DMS153 treated with DMSO at 0.1 percent for 48 hours (cell line): ENCODE measurements around the gene DPF1.

ENCODE experiments used
- DNase-seq: peaks from one replicate; lab custom pipeline; 2025; ENCODE audit not compliant: unreplicated experiment; lab: John Stamatoyannopoulos, UW

Gene DPF1

DNA sequence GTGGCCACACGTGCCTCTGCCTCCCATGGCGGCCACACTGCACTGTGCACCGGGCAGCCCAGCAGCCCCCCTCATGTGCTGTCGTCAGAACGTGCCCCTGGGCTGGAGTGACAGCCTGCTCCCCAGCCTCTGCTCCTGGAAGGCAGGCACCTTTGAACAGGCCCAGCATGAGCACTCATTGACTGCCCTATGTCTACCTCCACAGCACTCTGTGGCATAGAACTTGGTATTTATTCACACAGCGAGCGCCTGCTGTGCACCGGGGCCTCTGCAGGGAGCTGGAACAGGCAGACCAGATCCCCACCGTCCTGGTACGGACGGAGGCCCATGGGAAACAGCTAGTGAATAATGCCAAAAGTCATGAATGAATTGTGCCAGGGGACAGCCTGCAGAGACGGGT is 53.7 kb downstream of the DPF1 start:
- no peak for DNase-seq

- no peak for DNase-seq
Observed at GRCh38 chr19:38168637-38169036, 55.4 kb downstream of the DPF1 start.

DNA sequence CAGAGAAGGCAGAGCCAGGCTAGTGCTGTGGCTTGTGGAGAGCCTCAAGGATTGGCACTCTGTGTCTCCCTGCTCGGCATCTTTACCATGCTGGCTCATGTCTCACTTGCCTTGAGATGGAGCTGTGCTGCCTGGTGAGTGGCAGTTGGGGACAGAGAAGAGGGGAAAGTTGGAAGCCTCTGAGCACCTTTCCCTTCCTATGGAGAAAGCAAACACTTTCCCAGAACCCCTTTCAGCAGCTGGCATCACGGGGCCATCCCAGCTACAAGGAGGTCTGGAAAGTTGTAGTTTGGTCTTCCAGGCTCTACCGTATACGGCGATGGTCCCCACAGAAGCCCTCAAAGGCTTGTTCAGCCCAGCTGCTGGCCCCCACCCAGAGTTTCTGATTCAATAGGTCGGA is 58.7 kb downstream of the DPF1 start:
- no peak for DNase-seq

- no peak for DNase-seq
Observed at GRCh38 chr19:38164526-38164925, 59.5 kb downstream of the DPF1 start.

DNA sequence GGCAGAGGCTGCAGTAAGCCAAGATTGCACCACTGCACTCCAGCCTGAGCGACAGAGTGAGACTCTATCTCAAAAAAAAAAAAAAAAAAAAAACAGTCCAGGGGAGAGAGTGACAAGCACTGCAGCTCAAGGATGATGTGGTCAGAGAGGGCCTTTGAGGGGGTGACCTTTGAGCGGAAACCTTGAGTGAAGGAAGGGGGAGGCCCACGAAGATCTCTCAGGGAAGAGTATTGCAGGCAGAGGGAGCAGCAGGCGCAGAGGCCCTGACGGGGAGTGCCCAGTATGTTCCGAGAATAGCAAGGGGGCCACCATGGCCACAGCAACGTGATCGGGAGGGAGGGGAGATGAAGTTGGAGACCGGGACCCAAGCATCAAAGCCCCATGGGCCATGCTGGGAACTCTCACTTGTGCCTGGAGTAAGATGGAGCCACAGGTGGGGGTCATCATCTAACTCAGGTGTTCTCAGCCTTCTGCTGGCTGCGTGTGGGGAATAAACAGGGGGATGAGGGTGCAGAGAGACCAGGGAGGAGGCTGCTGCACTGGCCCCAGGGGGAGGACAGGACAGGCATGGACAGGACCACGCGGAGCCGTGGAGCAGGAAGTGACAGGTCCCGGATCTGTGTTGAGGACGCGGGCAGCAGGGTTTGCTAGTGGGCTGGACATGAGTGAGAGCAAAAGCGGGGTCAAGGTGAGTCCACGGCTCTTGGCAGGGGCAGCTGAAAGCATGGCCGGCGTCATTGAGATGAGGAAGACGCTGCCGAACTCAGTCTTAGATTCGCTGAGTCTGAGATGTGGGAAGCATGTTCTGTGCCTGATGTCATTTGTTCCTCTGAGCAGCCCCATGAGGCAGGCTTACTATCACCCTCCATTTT is 60.4 kb downstream of the DPF1 start:
- DNase-seq, result no peak

- no peak for DNase-seq
Observed at GRCh38 chr19:38162632-38163031, 61.4 kb downstream of the DPF1 start.

- no peak for DNase-seq
Observed at GRCh38 chr19:38162094-38162493, 61.9 kb downstream of the DPF1 start.
